SK-N-MC (cell line): Measurements from ENCODE around the gene GRIK2.

Experiments
- EZH2 ChIP-seq: fragments of 200-600 bp; sonication (generic); IDR thresholded peaks from one replicate; pipeline ENCODE4 v1.6.1; 2017; ENCODE audit warnings: antibody characterized with exemption
- FOXP2 ChIP-seq: optimal IDR thresholded peaks from 2 replicates; pipeline ENCODE3; 2011; ENCODE audit warnings: mild to moderate bottlenecking, moderate library complexity; ENCODE audit not compliant: insufficient read depth; ENCODE audit errors: extremely low read length, control extremely low read depth
- POLR2AphosphoS5 ChIP-seq: IDR thresholded peaks from 2 replicates; pipeline ENCODE4 v1.6.1; 2012; ENCODE audit warnings: mild to moderate bottlenecking, low read depth, low read length, borderline replicate concordance

GRCh38 chr6:101640131-101640530 is 246.6 kb downstream of the GRIK2 start:
- TF ChIP-seq EZH2 (no peak), POLR2AphosphoS5 (no peak), FOXP2 (no peak)
